AG08396 (cell line): ENCODE results near the gene PDE12.
"Not testable (repeated sequence)": the region's sequence is repeated elsewhere in the genome, so short reads cannot be mapped to it uniquely, and the experiment has no call there.

Source experiments
- DNase-seq: peaks from one replicate; pipeline ENCODE4 v3.0.0; 2012; ENCODE audit warnings: low spot score, mixed read lengths

Gene PDE12

GRCh38 chr3:57586778-57587177 is 30.7 kb downstream of the PDE12 start:
- DNase-seq, result no peak

- DNase-seq, result no peak
These were observed 31.8 kb downstream of the PDE12 start for GRCh38 chr3:57587905-57588304.

GRCh38 chr3:57592306-57592705 is 36.2 kb downstream of the PDE12 start:
- DNase-seq, result no peak

- DNase-seq, result no peak
These were observed 38.1 kb downstream of the PDE12 start for GRCh38 chr3:57594144-57594543.

GRCh38 chr3:57594576-57594975 is 38.5 kb downstream of the PDE12 start:
- no peak for DNase-seq

GRCh38 chr3:57596495-57597126 is 40.5 kb downstream of the PDE12 start:
- peak; percentile 77 for DNase-seq

- peak; percentile 99 for DNase-seq
These were observed 41.3 kb downstream of the PDE12 start, which contains the start of gene ARF4 for GRCh38 chr3:57597127-57597923. ARF4 (minus strand) TSS chr3:57597344; CDS start chr3:57597140, 204 bp downstream.

GRCh38 chr3:57598765-57599360 is 42.8 kb downstream of the PDE12 start:
- no peak for DNase-seq

- DNase-seq, result no peak
These were observed 44.1 kb downstream of the PDE12 start for GRCh38 chr3:57600195-57600594.

- no peak for DNase-seq
These were observed 48.9 kb downstream of the PDE12 start for GRCh38 chr3:57604971-57605370.

GRCh38 chr3:57605683-57606082 is 49.6 kb downstream of the PDE12 start:
- no peak for DNase-seq

- DNase-seq, result not testable (repeated sequence)
These were observed 55.8 kb downstream of the PDE12 start for GRCh38 chr3:57611870-57612269.

- no peak for DNase-seq
These were observed 60.2 kb downstream of the PDE12 start for GRCh38 chr3:57616233-57616632.
